GM12875 (cell line): ENCODE results near the gene MCTP1.
"Not testable (repeated sequence)": the region's sequence is repeated elsewhere in the genome, so short reads cannot be mapped to it uniquely, and the experiment has no call there.

ENCODE experiments used
- H3K4me3 ChIP-seq: one replicate; pipeline ENCODE4 v1.5.1; 2011; ENCODE audit warnings: low read depth, low read length, control low read depth
- CTCF ChIP-seq: IDR thresholded peaks from 2 replicates; pipeline ENCODE4 v1.5.1; 2011; ENCODE audit warnings: low read depth, mild to moderate bottlenecking, control low read depth, inconsistent platforms, low read length, moderate library complexity, borderline replicate concordance; ENCODE audit not compliant: insufficient read depth

The MCTP1 gene

GRCh38 chr5:95152131-95152530 lies 132.8 kb downstream of the MCTP1 start:
- TF ChIP-seq CTCF: no peak
- no peak overlapping the region for H3K4me3 ChIP-seq

GRCh38 chr5:95151694-95152093 lies 133.2 kb downstream of the MCTP1 start:
- H3K4me3 ChIP-seq: no peak overlapping the region
- TF ChIP-seq CTCF: no peak

- no peak overlapping the region for H3K4me3 ChIP-seq
- no peak for TF ChIP-seq CTCF
Observed at GRCh38 chr5:95149387-95149786, 135.5 kb downstream of the MCTP1 start.

GRCh38 chr5:95148453-95148852 lies 136.4 kb downstream of the MCTP1 start:
- no peak for TF ChIP-seq CTCF

GRCh38 chr5:95143858-95144257 lies 141.0 kb downstream of the MCTP1 start:
- not testable (repeated sequence) for H3K4me3 ChIP-seq

More at GRCh38 chr5:95148453-95148852, 136.4 kb downstream of the MCTP1 start:
- H3K4me3 ChIP-seq: no peak overlapping the region

GRCh38 chr5:95142145-95142544 lies 142.7 kb downstream of the MCTP1 start:
- no peak overlapping the region for H3K4me3 ChIP-seq
- TF ChIP-seq CTCF: no peak

- no peak for TF ChIP-seq CTCF
- no peak overlapping the region for H3K4me3 ChIP-seq
Observed at GRCh38 chr5:95141141-95141540, 143.8 kb downstream of the MCTP1 start.

GRCh38 chr5:95134326-95134725 lies 150.6 kb downstream of the MCTP1 start:
- H3K4me3 ChIP-seq: no peak overlapping the region
- TF ChIP-seq CTCF: no peak
